Measurements from ENCODE around the gene CFAP99.

Gene CFAP99

DNA sequence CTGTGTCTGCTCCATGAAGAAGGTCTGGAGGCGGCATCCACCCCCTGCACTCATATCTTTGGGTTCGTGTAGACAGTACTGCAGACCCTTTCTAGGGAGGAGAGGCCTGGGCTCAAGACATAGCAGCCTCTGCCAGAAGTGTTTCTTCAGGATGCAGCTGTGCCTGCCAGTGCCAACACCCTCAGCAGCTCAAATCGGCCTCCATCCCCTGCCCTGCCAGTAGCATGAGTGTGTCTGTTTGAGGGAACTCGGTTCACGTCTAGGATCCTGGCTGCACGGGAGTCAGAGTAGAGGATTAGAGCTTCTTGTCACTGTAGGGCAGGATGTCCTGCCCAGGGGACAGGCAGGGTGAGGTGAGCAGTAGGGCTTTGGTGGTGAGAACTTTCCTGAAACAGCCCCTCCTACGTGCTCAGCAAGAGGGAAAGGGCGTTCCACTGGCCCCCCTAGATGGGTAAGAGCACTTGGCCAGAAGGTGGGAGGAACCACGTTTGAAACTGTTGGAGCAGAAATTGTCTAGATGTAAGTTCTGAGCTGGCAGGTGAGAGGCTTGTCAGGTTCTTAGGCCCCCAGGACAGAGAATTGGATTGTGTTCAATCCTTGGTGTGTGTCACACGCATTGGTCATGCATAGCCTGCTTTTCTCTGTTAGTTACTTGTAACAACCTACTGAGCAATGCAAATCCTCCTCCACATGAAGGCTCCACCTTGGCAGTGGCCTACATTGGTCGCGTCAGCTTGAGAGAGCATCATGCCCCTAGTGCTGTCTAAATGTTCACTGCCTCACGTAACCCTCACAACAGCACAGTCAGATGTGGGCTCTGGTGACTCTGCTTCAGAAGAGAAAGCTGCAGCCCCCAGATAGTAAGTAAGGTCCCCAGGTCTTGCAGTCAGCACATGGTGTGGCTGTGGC is 91.8 kb downstream of the CFAP99 start:
- no peak for DNase-seq (ENCODE audit: low read depth)

- no peak for DNase-seq (ENCODE audit: low read depth)
Observed at GRCh38 chr4:2511645-2512131, 92.9 kb downstream of the CFAP99 start.
